ENCODE measurements around the gene USP24.
"Not testable (repeated sequence)": the region's sequence is repeated elsewhere in the genome, so short reads cannot be mapped to it uniquely, and the experiment has no call there.

The USP24 gene

GRCh38 chr1:55225228-55225627, 10.1 kb upstream of the USP24 start:
- DNase-seq = no peak

- no peak for DNase-seq
These were observed 9.6 kb upstream of the USP24 start for GRCh38 chr1:55224729-55225128.

GRCh38 chr1:55222152-55222551, 7.0 kb upstream of the USP24 start:
- no peak for DNase-seq

DNA sequence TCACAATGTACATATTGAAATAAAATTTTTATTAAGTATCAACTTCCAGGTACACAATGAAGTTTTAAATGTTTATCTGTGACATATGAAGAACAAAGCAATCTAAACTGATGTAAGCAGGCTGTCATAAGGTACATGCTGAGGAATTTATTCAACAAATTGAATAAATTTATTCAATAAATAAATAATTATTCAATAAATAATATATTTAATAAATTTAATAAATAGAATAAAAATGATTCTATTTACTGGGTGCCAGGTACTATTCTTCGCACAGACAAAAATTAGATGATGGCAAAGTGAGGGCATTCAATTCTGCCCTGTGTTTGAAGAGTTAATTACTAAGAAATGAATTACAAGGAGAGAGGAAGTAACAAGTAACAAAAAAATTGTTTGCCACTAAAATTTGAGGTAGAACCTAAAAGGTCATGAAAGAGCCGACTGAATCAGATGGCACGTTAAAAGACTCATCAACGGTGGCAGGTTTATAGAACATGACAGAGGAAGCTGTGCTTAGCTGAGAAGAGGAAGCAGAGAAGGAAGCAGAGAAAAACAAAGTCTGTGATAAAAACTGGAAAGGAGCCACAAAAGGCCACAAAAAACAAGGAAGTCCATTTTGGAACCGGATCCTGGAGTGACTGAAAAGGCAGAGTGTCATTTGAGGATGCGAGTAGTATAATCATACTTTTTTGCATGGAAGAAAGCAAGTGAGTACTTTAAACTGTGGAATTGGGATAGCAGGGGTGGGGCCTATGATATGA, 2.2 kb upstream of the USP24 start:
- DNase-seq = peak in 1 of 2 experiments; percentile 32

DNA sequence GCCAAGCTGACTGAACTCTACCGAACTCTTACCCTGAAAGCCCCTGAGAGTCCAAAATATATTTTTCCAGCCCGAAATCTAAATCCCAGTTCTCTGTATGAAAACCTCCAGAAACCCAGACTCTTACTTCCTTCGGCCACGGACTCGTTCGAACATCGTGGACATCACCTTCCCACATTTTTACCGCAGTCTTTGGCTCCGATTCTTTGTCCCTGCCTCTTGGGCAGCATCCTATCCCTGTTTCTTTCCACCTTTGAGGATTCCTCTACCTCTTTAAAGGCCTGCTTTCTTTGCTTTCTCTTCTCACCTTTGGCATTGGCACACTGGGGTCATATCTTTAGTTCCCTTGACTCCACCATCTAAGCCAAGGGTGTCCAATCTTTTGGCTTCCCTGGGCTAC, 932 bp upstream of the USP24 start:
- peak; percentile 23 to 54 for DNase-seq

DNA sequence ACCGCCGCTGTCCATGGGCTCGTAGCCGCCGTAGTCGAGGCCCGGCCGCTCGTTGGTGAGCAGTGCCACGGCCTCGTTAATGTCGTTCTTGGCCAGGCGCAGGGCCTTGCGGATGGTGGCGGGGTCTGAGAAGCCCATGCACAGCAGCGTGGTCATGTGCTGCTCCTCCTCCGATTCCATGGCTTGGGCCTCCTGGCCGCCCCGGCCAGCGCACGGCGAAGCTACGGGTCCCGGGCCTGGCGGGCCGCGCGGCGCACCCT, 300 bp downstream of the USP24 start:
- peak in 1 of 2 experiments; percentile 76 for DNase-seq

GRCh38 chr1:55214212-55214933, 791 bp downstream of the USP24 start:
- DNase-seq = peak; percentile 72 to 76

DNA sequence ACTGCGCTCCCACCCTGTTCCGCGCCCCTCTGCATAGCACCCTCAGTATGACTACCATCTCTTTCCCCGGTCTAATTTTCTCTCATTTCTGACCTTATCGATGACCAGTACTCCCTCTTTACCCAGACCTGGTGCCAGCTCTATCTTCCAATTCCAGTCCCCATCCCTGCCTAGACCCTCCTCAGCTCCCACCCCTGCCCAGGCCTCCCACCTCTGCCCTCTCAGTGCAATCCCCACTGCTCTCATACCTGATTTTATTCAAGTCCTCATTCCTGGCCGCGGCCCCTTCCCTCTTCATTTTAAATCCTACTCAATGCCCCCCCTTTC, 1.3 kb downstream of the USP24 start:
- peak in 1 of 2 experiments; percentile 55 for DNase-seq

- DNase-seq = no peak
These were observed 1.8 kb downstream of the USP24 start for GRCh38 chr1:55213151-55213884.

- DNase-seq = peak in 1 of 2 experiments; percentile 31
These were observed 2.6 kb downstream of the USP24 start for GRCh38 chr1:55212349-55213150.

DNA sequence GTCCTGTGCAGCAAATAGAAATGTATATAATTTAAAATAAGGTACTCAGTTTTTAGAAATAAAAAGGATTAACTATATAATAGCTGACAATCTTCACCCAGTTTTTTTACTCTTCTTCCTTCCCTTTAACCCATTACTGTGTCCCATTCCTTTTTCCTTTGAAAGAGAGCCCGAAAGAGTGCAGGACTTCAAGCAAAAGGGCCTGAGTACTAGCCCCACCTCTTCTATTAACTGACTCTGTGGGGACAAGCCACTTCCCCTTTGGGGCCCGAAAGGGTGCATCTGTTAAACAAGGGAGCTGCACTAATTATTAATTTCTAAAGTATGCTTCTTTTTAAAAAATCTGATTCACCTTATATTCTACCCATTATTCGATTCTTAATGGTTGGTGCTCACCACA, 3.3 kb downstream of the USP24 start:
- DNase-seq = peak in 1 of 2 experiments; percentile 23

DNA sequence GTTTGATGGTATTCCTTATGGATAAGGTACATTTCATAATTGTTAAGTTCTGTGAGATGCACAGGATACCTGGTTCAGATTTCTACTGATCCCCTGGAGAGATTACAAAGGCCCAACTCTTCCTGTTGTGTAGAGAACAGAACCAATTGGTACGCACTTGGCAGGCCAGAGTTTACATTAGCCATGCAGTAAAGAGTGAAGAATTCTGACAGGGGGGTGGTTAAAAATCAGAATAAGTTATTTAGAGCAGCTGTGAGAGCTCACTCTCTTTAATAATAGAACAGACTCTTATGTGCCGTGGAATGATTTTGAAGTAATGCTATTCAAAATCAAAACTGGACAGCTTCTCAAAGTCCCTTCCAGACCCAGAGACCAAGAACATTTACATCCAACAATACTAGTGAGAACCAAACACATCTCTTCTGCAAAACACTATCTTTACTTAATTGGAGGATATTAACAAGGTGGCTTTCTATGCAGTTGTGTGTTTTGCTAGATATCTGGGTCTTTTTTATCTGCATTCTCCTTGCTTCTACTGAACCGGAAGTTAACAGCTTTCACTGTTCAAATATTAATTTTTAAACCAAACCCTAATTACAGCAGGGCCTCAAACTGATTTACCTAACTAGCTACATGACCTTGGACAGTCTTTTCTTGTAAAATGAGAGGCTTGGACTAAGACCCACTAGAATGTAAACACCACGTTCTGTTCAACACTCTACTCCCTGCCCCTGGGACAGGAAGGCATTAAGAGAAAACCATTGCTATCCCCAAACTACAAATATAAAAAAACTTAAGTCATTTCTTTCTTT, 4.0 kb downstream of the USP24 start:
- DNase-seq = no peak

GRCh38 chr1:55209247-55209646, 5.9 kb downstream of the USP24 start:
- peak in 1 of 2 experiments; percentile 56 for DNase-seq

DNA sequence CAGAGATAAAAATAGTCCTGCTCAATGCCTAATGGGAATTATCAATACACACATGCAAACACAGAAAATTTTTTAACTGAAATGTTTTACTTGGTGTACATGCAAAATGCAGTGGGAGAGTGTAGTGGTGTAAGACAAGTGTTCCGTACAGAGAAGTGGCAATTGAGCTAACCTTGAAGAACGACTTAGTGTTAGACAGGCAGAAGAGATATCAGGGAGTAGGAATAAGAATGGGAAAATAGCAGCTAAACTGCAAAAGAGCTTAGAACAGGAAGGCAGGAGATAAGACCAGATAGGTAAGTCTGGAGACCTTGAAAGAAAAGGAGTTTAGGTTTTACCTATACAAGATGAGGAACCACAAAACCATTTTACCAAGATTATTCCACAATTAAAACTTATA, 9.0 kb downstream of the USP24 start:
- DNase-seq = no peak

GRCh38 chr1:55204997-55205396, 10.2 kb downstream of the USP24 start:
- no peak for DNase-seq

DNA sequence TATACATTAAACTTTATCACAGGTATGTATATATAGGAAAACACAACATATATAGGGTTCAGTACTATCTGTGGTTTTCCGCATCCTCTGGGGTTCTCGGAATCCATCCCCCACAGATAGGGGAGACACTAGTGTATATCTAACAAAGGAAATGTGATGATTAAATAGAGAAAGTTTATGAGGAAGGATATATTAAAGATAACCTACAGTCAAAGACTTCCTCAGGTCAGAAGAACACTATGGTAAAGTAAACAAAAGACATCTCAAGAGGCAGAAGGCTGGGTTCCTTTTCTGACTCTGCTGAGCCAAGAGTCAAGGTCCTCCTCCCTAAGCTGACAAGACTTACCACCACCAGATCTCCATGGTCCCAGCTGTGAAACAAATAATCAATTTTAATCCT, 12.1 kb downstream of the USP24 start:
- no peak for DNase-seq

- DNase-seq = no peak
These were observed 14.5 kb downstream of the USP24 start for GRCh38 chr1:55200667-55201066.

DNA sequence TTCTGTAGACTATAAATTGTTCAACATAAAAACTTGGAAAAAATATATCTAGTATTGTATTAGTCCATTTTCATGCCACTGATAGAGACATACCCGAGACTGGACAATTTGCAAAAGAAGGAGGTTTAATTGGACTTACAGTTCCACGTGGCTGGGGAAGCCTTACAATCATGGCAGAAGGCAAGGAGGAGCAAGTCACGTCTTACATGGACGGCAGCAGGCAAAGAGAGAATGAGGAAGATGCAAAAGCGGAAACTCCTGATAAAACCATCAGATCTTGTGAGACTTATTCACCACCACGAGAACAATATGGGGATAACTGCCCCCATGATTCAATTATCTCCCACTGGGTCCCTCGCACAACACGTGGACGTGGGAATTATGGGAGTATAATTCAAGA, 15.4 kb downstream of the USP24 start:
- not testable (repeated sequence) for DNase-seq

DNA sequence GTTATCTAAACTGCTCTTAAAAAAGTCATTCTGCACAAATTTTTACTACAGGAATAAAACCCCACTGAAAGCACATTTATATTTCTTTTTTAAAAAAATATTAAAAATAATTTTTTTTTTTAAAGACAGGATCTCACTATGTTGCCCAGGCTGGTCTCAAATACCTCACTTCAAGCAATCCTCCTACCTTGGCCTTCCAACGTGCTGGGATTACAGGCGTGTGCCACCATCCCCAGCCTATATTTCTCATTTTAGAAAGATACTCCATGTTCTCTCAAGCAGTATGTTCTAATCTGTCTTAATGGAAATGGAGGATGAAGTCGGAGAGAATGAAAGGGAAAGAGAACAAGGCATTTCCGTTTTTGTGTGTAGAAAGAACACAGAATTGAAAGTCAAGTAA, 17.1 kb downstream of the USP24 start:
- no peak for DNase-seq

- no peak for DNase-seq
These were observed 18.1 kb downstream of the USP24 start for GRCh38 chr1:55197099-55197498.

- no peak for DNase-seq
These were observed 18.6 kb downstream of the USP24 start for GRCh38 chr1:55196433-55197035.
